B cell (primary cell): ENCODE results near the gene SNCAIP. TPM values are rescaled to one million over a fixed set of nuclear protein-coding genes. Genes with fewer than 3 reads are reported as not detected.

ENCODE experiments used
- ATAC-seq: fragments of 200-7000 bp; cut with Tn5 transposase; one replicate; pipeline ENCODE4 v1.10.0; 2021; ENCODE audit warnings: low read depth, mild to moderate bottlenecking, moderate number of reproducible peaks, moderate library complexity
- CTCF ChIA-PET: fragments of 350-600 bp; sonication (Branson Sonifier 250); formaldehyde crosslinking; loops from one replicate; lab custom pipeline; 2021; ENCODE audit warnings: antibody characterized with exemption, inconsistent platforms; lab: Charles Lee
- POLR2A ChIA-PET: fragments of 350-600 bp; sonication (Branson Sonifier 250); formaldehyde crosslinking; loops from one replicate; lab custom pipeline; 2021; ENCODE audit warnings: antibody characterized with exemption; lab: Charles Lee
- DNase-seq: peaks from one replicate; pipeline ENCODE4 v3.0.0; 2013
- H2AFZ ChIP-seq: 2 replicates; pipeline ENCODE4 v1.6.1; 2012; ENCODE audit warnings: mild to moderate bottlenecking, low read depth, low read length; ENCODE audit not compliant: insufficient read depth, poor library complexity, severe bottlenecking
- H3K27ac ChIP-seq, 2 donors: 1 replicate in 1 of 2; 2 replicates in 1 of 2; pipeline ENCODE4 v1.5.1; 2012 to 2013; ENCODE audit warnings: low read length in 2 of 2, mild to moderate bottlenecking in 2 of 2, moderate library complexity in 1 of 2
- H3K27me3 ChIP-seq, 4 experiments: fragments of 200-600 bp in 1 of 4; sonication (generic) in 1 of 4; replicated peaks in 1 of 4; 1 replicate in 2 of 4; 2 replicates in 2 of 4; pipeline versions ENCODE4 v1.6.1 to v1.7.0; 2013 to 2016; ENCODE audit warnings: low read length in 3 of 4, mild to moderate bottlenecking in 2 of 4, mixed read lengths in 1 of 4, moderate library complexity in 1 of 4; ENCODE audit not compliant: insufficient read depth in 4 of 4, control insufficient read depth in 3 of 4; ENCODE audit errors: control extremely low read depth in 1 of 4
- H3K36me3 ChIP-seq, 2 experiments: replicated peaks in 1 of 2; 1 replicate in 1 of 2; 2 replicates in 1 of 2; pipeline versions ENCODE4 v1.6.1 to v1.7.1; 2013; ENCODE audit warnings: low read length in 1 of 2; ENCODE audit not compliant: insufficient read depth in 2 of 2, control insufficient read depth in 1 of 2; ENCODE audit errors: control extremely low read depth in 1 of 2, extremely low read depth in 1 of 2
- H3K4me1 ChIP-seq, 2 donors: fragments of 200-600 bp in 1 of 2; sonication (generic) in 1 of 2; 1 replicate in 1 of 2; 2 replicates in 1 of 2; pipeline versions ENCODE4 v1.5.1 to v1.6.1; 2013 to 2017; ENCODE audit warnings: low read length in 2 of 2; ENCODE audit not compliant: control insufficient read depth in 2 of 2, insufficient read depth in 2 of 2
- H3K4me2 ChIP-seq: replicated peaks from 2 replicates; pipeline ENCODE3; 2012; ENCODE audit warnings: mild to moderate bottlenecking, low read depth, low read length; ENCODE audit not compliant: poor library complexity, severe bottlenecking
- H3K4me3 ChIP-seq, 5 experiments: fragments of 200-600 bp in 1 of 5; sonication (generic) in 1 of 5; 1 replicate in 3 of 5; 2 replicates in 2 of 5; pipeline versions ENCODE4 v1.5.1 to v1.7.0; 2011 to 2016; ENCODE audit warnings: low read length in 4 of 5, mild to moderate bottlenecking in 4 of 5, low read depth in 2 of 5, control low read depth in 1 of 5, moderate library complexity in 1 of 5; ENCODE audit not compliant: insufficient read depth in 1 of 5; ENCODE audit errors: control extremely low read depth in 1 of 5, extremely low read depth in 1 of 5
- H3K79me2 ChIP-seq: fragments of 200-600 bp; sonication (generic); one replicate; pipeline ENCODE4 v1.6.0; 2016; ENCODE audit warnings: low read length; ENCODE audit not compliant: control insufficient read depth, insufficient read depth
- H3K9ac ChIP-seq: fragments of 200-600 bp; sonication (generic); 2 replicates; pipeline ENCODE4 v1.6.1; 2017; ENCODE audit warnings: mild to moderate bottlenecking, low read length, moderate library complexity
- H3K9me3 ChIP-seq, 3 donors: one replicate each; pipeline versions ENCODE4 v1.6.1 to v1.7.1; 2013; ENCODE audit warnings: low read length in 2 of 3; ENCODE audit not compliant: control insufficient read depth in 2 of 3, insufficient read depth in 1 of 3; ENCODE audit errors: control extremely low read depth in 1 of 3
- H4K20me1 ChIP-seq: 2 replicates; pipeline ENCODE4 v1.6.0; 2012; ENCODE audit warnings: mild to moderate bottlenecking, low read length; ENCODE audit not compliant: insufficient read depth, control insufficient read depth, poor library complexity, severe bottlenecking
- H3K27ac Mint-ChIP-seq: one replicate; pipeline ENCODE4 v1.8.0; 2021; ENCODE audit warnings: mixed read lengths
- H3K27me3 Mint-ChIP-seq: one replicate; pipeline ENCODE4 v1.8.0; 2021; ENCODE audit warnings: mixed read lengths
- H3K4me1 Mint-ChIP-seq: one replicate; pipeline ENCODE4 v1.8.0; 2021; ENCODE audit warnings: mixed read lengths
- H3K4me3 Mint-ChIP-seq: one replicate; pipeline ENCODE4 v1.8.0; 2021; ENCODE audit warnings: mixed read lengths
- H3K9me3 Mint-ChIP-seq: one replicate; pipeline ENCODE4 v1.8.0; 2022; ENCODE audit warnings: mixed read lengths; ENCODE audit not compliant: insufficient read depth
- CTCF ChIP-seq: fragments of 200-600 bp; IDR thresholded peaks from one replicate; pipeline ENCODE4 v1.8.0; 2022; ENCODE audit warnings: antibody characterized with exemption, mild to moderate bottlenecking
- EZH2 ChIP-seq: IDR thresholded peaks from 2 replicates; pipeline ENCODE4 v1.6.1; 2012; ENCODE audit warnings: borderline replicate concordance, low read depth, mild to moderate bottlenecking, moderate library complexity, low read length; ENCODE audit not compliant: insufficient read depth, poor library complexity, severe bottlenecking
- WGBS: methylation state at CpG from one replicate; pipeline ENCODE4 v1.1.5; 2013; ENCODE audit warnings: missing lambda C conversion rate; ENCODE audit not compliant: insufficient coverage; 5-methylcytosine and 5-hydroxymethylcytosine counted together
- intact Hi-C: fragments of 100-400 bp; cut with micrococcal nuclease; formaldehyde crosslinking; loops from one replicate; pipeline ENCODE4 v1.10.0; 2022
- polyA plus RNA-seq: library from polyadenylated mRNA; depleted of rRNA; stranded (reverse); fragments of >200 nt; gene quantifications from 2 replicates; pipeline ENCODE4 v1.2.3, GENCODE V29; 2012
- total RNA-seq, 2 donors: library from RNA; stranded (reverse); fragments of 120-200 nt in 1 of 2; gene quantifications; 1 replicate in 1 of 2; 2 replicates in 1 of 2; pipeline versions ENCODE4 v1.2.3 to v1.2.4, GENCODE V29; 2013 to 2022

SNCAIP gene
- total and polyA plus RNA-seq, 2 donors (not counting 1 experiment from before 2014, with no cell fraction given) = not detected

DNA sequence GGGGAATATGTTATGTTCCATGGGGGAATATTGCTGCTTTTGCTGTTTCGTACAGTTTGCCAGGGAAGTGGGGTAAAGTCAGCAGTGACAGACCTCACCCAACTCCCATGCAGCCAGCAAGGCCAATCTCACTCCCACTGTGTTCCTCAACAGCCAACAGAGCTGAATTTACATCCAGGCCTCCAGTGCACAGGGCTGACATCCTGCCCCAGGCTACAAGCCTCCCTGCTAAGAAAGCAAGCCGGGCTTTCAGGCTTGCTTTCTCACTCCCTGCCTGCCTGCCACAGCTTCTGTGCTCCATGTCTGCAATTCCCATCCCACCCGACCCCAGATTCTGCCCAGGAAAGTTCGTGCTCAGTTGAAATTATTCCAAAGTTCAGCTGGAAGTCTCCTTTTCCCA lies 25.5 kb upstream of the SNCAIP start:
- Histone ChIP-seq H3K4me1 (no peaks in the 10 kb centered on the region), H3K4me3 (no peak overlapping the region), H2AFZ (no peak overlapping the region), H3K27ac (no peak overlapping the region), H4K20me1 (no peaks in the 10 kb centered on the region), H3K4me2 (no peak overlapping the region), H3K9me3 (no peaks in the 10 kb centered on the region), H3K27me3 (no peaks in the 10 kb centered on the region), H3K9ac (no peak overlapping the region), H3K79me2 (no peaks in the 10 kb centered on the region), H3K36me3 (no peaks in the 10 kb centered on the region)
- H3K4me3 Mint-ChIP-seq = no peak overlapping the region
- no peak for TF ChIP-seq CTCF
- no peak for TF ChIP-seq EZH2
- 75% methylated on average over 4 of the region's 4 CpGs for WGBS
- no peaks in the 10 kb centered on the region for H3K4me1 Mint-ChIP-seq
- peaks cover 10% of the 10 kb centered on the region for H3K27me3 Mint-ChIP-seq
- no peaks in the 10 kb centered on the region for H3K9me3 Mint-ChIP-seq
- DNase-seq (no peak), ATAC-seq (no peak)
- H3K27ac Mint-ChIP-seq = no peak overlapping the region
- ChIA-PET CTCF (no interaction called here), POLR2A (no interaction called here)
- intact Hi-C loops = no loop called here

GRCh38 chr5:122287101-122287500 lies 24.9 kb upstream of the SNCAIP start:
- H3K4me2 ChIP-seq = no peak overlapping the region
- Mint-ChIP-seq H3K27me3 (peaks cover 10% of the 10 kb centered on the region), H3K4me1 (no peaks in the 10 kb centered on the region), H3K9me3 (no peaks in the 10 kb centered on the region), H3K4me3 (no peak overlapping the region), H3K27ac (no peak overlapping the region)
- no peak overlapping the region for H3K27ac ChIP-seq
- WGBS = 71% methylated on average over 1 of the region's 3 CpGs
- H3K79me2 ChIP-seq = no peaks in the 10 kb centered on the region
- no peaks in the 10 kb centered on the region for H4K20me1 ChIP-seq
- H3K9ac ChIP-seq = no peak overlapping the region
- POLR2A ChIA-PET = no interaction called here
- no peak overlapping the region for H3K4me3 ChIP-seq
- no peak for ATAC-seq
- TF ChIP-seq CTCF = no peak
- TF ChIP-seq EZH2 = no peak
- H3K36me3 ChIP-seq = no peaks in the 10 kb centered on the region
- no peaks in the 10 kb centered on the region for H3K27me3 ChIP-seq
- DNase-seq = no peak
- no peaks in the 10 kb centered on the region for H3K4me1 ChIP-seq
- CTCF ChIA-PET = no interaction called here
- no peak overlapping the region for H2AFZ ChIP-seq
- H3K9me3 ChIP-seq = no peaks in the 10 kb centered on the region
- intact Hi-C loops = no loop called here
